ENCODE data around the gene GMPPB.
A peak's percentile ranks its signal among the peaks of the same experiment; 100 is the strongest.

The GMPPB gene

DNA sequence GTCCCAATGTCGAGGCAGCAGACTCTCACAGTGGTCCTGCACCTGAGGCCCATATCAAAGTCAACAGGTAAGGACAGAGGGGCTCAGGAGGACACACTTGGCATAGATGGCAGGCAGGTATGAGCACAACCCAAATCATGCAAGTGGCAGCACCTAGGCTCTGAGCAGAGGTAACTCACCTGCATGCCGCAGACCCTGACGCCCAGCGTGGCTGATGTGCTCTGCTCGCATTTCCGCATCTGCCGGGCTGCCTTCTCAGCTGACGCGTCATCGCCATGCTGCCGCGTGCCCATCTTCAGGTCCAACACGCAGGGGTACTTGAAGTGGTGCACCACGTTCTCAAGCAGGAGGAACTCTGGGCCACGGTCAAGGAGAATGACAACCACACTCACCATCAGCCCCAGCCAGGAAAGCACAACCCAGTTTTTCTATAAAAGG, 4.2 kb upstream of the GMPPB start:
- no peak overlapping the region for H3K4me2 ChIP-seq (ENCODE audit: low read depth, low read length)
- H2AFZ ChIP-seq (ENCODE audit: low read length): no peak overlapping the region
- peaks cover 9% of the 10 kb centered on the region for H3K4me1 ChIP-seq (ENCODE audit: low read length)
- no peaks in the 10 kb centered on the region for H4K20me1 ChIP-seq (ENCODE audit: insufficient read depth, low read length)
- no peak overlapping the region for H3K4me3 ChIP-seq (ENCODE audit: low read length)
- no peaks in the 10 kb centered on the region for H3K9me3 ChIP-seq (replicated peaks; ENCODE audit: insufficient read depth, low read length)
- no peak for DNase-seq
- no peak overlapping the region for H3K27ac ChIP-seq (ENCODE audit: low read length)
- H3K27me3 ChIP-seq (replicated peaks; ENCODE audit: insufficient read depth, low read length): no peaks in the 10 kb centered on the region
- no peak overlapping the region for H3K9ac ChIP-seq (ENCODE audit: low read length)
- no peaks in the 10 kb centered on the region; the same call in 1 of the 2 replicates for H3K36me3 ChIP-seq (replicated peaks; ENCODE audit: insufficient read depth, low read length)
- TF ChIP-seq EZH2phosphoT487 (IDR thresholded peaks at IDR 0.05; ENCODE audit: low read length) (no peak), EZH2 (optimal IDR thresholded peaks at IDR 0.05; ENCODE audit: low read depth, low read length) (no peak)
- TF ChIP-seq, protein P1, sequence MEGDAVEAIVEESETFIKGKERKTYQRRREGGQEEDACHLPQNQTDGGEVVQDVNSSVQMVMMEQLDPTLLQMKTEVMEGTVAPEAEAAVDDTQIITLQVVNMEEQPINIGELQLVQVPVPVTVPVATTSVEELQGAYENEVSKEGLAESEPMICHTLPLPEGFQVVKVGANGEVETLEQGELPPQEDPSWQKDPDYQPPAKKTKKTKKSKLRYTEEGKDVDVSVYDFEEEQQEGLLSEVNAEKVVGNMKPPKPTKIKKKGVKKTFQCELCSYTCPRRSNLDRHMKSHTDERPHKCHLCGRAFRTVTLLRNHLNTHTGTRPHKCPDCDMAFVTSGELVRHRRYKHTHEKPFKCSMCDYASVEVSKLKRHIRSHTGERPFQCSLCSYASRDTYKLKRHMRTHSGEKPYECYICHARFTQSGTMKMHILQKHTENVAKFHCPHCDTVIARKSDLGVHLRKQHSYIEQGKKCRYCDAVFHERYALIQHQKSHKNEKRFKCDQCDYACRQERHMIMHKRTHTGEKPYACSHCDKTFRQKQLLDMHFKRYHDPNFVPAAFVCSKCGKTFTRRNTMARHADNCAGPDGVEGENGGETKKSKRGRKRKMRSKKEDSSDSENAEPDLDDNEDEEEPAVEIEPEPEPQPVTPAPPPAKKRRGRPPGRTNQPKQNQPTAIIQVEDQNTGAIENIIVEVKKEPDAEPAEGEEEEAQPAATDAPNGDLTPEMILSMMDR (IDR thresholded peaks at IDR 0.05; ENCODE audit: low read length): no peak
- no peaks in the 10 kb centered on the region for H3K9me2 ChIP-seq (replicated peaks; ENCODE audit: insufficient read depth, low read length)
- H3F3A ChIP-seq (ENCODE audit: insufficient read depth, low read length): peaks cover 16% of the 10 kb centered on the region
- H3K79me2 ChIP-seq (ENCODE audit: low read length): peaks cover 10% of the 10 kb centered on the region

DNA sequence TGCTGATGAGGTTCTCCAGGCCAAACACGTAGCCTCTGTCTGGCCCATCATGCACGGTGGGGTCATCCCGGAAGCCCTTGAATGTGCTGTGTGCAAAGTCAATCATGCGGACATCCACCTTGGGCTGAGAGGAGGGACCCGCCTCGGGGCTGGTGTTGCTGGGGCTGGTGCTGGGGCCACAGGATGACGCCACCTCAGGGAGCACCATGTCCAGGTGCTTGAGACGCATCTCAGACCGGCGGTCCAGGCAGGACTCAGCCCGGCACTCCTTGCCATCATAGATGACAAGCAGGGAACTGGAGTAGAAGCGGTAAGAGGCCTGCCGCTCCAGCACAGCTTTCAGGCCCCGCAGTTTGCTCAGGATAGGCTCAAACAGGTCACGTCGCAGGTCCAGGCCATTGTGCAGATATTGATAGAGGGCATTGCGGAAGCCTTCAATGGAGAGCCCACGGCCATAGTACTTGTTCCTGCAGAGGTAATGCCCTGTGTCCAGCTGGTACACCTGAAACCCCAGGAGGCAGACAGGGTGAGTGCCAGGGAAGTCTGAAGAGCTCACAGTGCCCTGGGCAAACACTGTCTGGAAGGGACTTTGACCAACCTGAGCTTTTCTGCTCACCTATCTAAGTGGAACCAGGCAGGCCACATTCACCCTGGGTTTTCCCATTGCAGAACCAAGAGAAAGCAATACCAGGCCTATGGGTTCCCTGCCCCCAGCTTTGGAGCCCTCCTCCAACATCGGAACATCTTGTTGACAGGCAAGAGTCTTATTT, 3.6 kb upstream of the GMPPB start:
- DNase-seq: no peak
- no peak overlapping the region for H3K4me2 ChIP-seq (ENCODE audit: low read depth, low read length)
- no peaks in the 10 kb centered on the region for H3K9me2 ChIP-seq (replicated peaks; ENCODE audit: insufficient read depth, low read length)
- no peak for TF ChIP-seq EZH2phosphoT487 (IDR thresholded peaks at IDR 0.05; ENCODE audit: low read length)
- TF ChIP-seq, protein P1 (IDR thresholded peaks at IDR 0.05; ENCODE audit: low read length): no peak
- no peak for TF ChIP-seq EZH2 (optimal IDR thresholded peaks at IDR 0.05; ENCODE audit: low read depth, low read length)
- no peaks in the 10 kb centered on the region for H3K27me3 ChIP-seq (replicated peaks; ENCODE audit: insufficient read depth, low read length)
- no peaks in the 10 kb centered on the region for H4K20me1 ChIP-seq (ENCODE audit: insufficient read depth, low read length)
- H2AFZ ChIP-seq (ENCODE audit: low read length): no peak overlapping the region
- H3K79me2 ChIP-seq (ENCODE audit: low read length): peaks cover 14% of the 10 kb centered on the region
- no peak overlapping the region for H3K9ac ChIP-seq (ENCODE audit: low read length)
- H3K9me3 ChIP-seq (replicated peaks; ENCODE audit: insufficient read depth, low read length): no peaks in the 10 kb centered on the region
- no peak overlapping the region for H3K4me3 ChIP-seq (ENCODE audit: low read length)
- no peak overlapping the region for H3K27ac ChIP-seq (ENCODE audit: low read length)
- peaks cover 14% of the 10 kb centered on the region for H3K4me1 ChIP-seq (ENCODE audit: low read length)
- no peaks in the 10 kb centered on the region; the same call in 1 of the 2 replicates for H3K36me3 ChIP-seq (replicated peaks; ENCODE audit: insufficient read depth, low read length)
- peaks cover 16% of the 10 kb centered on the region for H3F3A ChIP-seq (ENCODE audit: insufficient read depth, low read length)

DNA sequence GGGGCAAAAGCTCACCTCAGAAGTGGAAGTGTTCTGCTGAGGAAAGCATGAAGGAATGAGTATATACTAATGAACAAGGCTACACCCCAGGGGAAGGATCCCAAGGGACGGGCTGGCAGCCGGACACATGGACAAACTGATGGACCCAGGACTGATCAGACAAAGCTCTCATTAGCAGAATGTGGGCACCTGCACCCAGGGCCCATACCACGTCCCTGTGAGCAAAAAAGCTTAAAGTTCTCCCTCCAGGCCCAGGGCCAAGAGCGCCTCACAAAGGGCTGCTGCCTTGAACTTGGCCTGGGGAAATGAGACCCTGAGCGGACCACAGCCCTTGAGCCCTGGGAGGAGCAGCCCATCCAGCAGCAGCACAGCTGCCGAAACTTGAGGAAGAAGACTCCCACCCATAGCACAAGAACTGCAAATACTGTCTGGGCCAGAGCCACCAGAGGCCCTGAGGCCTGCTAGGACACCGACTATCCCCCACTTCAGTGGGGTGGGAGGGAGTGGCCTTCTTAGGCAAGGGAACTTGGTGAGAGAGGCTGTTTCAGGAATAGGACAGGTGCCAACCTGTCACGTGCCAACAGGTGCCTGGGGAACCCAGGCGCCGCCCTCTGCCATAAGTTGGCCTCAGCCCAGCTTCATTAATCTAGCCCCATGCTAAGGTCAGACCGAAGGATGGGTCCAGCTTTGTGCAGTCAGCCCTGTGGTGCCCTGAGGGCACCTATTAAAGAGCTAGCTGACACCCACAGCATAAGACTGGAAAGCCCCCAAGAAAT, 2.3 kb upstream of the GMPPB start:
- TF ChIP-seq EZH2phosphoT487 (IDR thresholded peaks at IDR 0.05; ENCODE audit: low read length) (no peak), EZH2 (optimal IDR thresholded peaks at IDR 0.05; ENCODE audit: low read depth, low read length) (no peak)
- TF ChIP-seq, protein P1 (IDR thresholded peaks at IDR 0.05; ENCODE audit: low read length): no peak
- Histone ChIP-seq H3K9me3 (replicated peaks; ENCODE audit: insufficient read depth, low read length) (no peaks in the 10 kb centered on the region), H3K27ac (ENCODE audit: low read length) (peak overlapping the region; percentile 99; the same call in 1 of the 2 replicates), H3K4me1 (ENCODE audit: low read length) (peaks cover 14% of the 10 kb centered on the region), H3K79me2 (ENCODE audit: low read length) (peaks cover 26% of the 10 kb centered on the region), H3K4me3 (ENCODE audit: low read length) (no peak overlapping the region), H3F3A (ENCODE audit: insufficient read depth, low read length) (peaks cover 16% of the 10 kb centered on the region), H3K9ac (ENCODE audit: low read length) (no peak overlapping the region), H2AFZ (ENCODE audit: low read length) (no peak overlapping the region), H3K36me3 (replicated peaks; ENCODE audit: insufficient read depth, low read length) (no peaks in the 10 kb centered on the region), H3K4me2 (ENCODE audit: low read depth, low read length) (no peak overlapping the region), H3K9me2 (replicated peaks; ENCODE audit: insufficient read depth, low read length) (no peaks in the 10 kb centered on the region), H3K27me3 (replicated peaks; ENCODE audit: insufficient read depth, low read length) (no peaks in the 10 kb centered on the region), H4K20me1 (ENCODE audit: insufficient read depth, low read length) (no peaks in the 10 kb centered on the region)
- DNase-seq: no peak

All from MM.1S (cell line).